ENCODE measurements around the gene AJAP1.

The AJAP1 gene

GRCh38 chr1:4734791-4735190 lies 80.4 kb downstream of the AJAP1 start:
- DNase-seq (ENCODE audit: low read depth) = no peak

GRCh38 chr1:4736254-4736653 lies 81.8 kb downstream of the AJAP1 start:
- DNase-seq (ENCODE audit: low read depth) = no peak

DNA sequence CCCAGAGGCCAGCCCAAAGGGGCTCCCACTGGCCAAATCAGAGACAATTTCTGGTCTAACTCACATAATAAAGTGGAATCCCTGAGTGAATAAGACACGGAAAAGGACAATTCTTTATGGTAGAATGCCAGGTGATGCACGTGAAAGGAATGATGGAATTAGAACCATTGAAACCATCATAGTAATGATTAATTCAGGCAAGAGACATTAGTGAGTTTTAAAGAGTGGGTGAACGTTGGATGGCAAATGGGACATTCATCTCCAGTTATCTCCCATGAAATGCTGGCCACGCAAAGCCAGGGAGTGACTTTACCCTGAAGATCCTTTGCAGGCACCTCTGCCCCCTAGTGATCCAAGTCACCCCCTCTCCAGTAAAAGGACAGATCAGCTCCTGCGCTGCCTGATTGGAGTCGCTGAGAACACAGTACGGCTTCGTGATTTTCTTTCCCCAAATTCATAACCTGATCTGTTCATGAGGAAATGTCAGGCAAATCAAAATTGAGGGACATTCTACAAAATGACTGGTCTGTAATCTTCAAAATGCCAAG lies 87.5 kb downstream of the AJAP1 start:
- no peak for DNase-seq (ENCODE audit: low read depth)

- no peak for DNase-seq (ENCODE audit: low read depth)
These were observed 89.8 kb downstream of the AJAP1 start for GRCh38 chr1:4743978-4744750.

DNA sequence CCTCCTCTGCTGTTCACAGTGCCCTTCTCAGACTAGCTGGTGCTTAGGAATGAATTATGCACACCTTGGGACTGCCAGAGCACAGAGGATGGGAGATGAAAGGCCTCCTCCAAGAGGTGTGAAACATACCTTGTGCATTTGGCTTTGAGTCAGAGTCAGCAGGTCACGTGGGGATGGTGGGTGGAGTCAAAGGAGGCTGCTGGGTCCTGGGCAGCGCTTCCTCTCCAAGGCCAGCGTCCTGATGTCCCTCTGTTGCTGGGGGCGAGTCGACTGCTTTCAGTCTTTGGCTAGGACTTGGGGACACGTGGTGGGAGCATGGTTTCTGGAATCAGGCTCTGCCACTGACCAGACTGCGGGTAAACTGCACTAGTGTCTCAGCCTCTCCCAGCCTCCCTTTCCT lies 91.2 kb downstream of the AJAP1 start:
- DNase-seq (ENCODE audit: low read depth) = no peak

DNA sequence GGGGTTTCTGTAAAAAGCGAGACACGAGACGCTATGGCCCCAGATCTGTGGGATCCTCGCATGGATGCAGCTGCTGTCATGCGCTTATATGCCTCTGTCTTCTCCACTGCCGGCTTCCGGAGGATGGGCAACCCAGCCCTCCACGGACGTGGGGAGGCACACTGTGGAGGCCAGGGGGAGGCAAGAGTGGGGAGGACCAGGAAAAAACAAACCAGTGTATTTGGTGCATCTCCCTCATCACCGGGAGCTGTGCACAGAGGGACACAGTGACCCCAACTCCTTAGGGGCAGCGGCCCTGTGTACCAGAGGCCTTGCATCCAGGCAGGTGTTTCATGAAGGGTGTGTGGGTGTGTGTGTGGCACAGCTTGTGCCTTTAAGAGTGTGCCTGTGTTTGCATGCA lies 95.0 kb downstream of the AJAP1 start:
- DNase-seq (ENCODE audit: low read depth) = no peak

DNA sequence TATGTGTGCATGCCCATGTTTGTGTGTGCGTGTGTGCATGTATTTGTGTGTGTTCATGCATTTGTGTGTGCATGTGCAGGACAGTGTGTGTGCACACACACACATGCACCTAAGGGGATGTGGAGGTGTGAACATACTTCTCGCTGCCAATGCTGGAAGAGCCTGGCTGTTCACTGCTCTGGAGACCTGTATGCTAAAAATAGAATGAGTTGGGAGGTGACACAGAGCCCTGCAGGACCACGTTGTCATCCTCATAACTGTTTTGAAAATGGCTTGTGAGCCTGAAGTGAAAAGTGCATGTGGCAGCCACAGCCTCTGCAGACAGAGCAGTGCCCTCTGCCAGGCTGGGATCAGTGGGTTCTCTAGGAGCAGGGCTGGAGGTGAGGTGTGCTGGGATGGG lies 95.8 kb downstream of the AJAP1 start:
- DNase-seq (ENCODE audit: low read depth) = no peak

GRCh38 chr1:4752059-4752458 lies 97.7 kb downstream of the AJAP1 start:
- DNase-seq (ENCODE audit: low read depth) = no peak

DNA sequence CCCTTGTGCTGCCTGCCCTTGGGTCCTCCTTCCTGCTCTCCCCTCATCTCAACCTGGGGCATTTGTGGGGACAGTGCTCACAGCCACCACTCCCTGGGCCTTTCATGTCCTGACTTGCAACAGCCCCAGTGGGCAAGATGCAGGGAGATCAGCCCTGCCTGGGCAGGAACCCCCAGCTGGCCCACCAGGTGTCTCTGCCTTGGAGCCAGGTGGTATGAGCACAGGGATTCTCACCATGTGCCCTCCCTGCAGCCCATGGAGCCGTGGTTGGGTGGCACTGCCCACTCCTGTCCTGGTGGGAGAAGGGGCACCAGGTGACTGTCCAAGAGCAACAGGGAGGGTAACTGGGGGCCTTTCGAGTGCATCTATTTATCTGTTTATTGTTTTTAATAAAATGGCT lies 100.4 kb downstream of the AJAP1 start:
- DNase-seq (ENCODE audit: low read depth) = no peak

- DNase-seq (ENCODE audit: low read depth) = no peak
These were observed 101.0 kb downstream of the AJAP1 start for GRCh38 chr1:4755301-4755845.

GRCh38 chr1:4755864-4756504 lies 101.6 kb downstream of the AJAP1 start:
- no peak for DNase-seq (ENCODE audit: low read depth)

DNA sequence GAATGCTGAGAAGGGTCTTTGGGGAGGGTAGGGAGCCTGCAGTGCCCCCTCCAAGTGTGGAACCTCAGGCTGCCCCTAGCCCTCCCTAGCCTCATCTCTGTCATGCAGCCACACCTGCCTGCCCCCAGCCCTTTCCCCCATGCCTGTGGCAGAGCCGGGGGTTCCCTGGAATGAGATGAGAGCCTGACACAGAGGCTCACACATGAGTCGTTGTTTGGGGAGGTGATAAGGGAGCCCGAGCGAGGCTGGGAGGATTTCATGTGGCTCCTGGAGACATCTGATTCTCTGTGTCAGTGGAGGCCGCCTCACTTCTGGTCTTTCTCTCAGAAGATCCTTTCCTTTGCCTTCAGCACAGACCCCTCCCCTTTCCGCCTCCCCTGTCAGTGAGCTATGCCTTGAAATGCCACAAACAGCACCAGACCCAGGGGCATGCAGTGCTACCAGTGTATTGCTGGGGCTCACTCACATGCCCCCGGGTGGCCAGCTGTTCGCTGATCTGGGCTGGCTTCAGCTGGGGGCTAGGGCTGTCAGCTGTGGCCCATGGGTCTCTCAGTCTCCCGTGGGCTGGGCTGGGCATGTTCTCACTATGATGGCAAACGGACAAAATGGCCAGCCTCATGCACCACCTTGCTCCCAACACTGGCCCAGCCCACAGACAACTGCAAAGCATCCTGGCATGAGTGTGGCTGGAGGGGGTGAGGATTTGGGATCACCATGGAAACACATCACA lies 102.6 kb downstream of the AJAP1 start:
- no peak for DNase-seq (ENCODE audit: low read depth)

DNA sequence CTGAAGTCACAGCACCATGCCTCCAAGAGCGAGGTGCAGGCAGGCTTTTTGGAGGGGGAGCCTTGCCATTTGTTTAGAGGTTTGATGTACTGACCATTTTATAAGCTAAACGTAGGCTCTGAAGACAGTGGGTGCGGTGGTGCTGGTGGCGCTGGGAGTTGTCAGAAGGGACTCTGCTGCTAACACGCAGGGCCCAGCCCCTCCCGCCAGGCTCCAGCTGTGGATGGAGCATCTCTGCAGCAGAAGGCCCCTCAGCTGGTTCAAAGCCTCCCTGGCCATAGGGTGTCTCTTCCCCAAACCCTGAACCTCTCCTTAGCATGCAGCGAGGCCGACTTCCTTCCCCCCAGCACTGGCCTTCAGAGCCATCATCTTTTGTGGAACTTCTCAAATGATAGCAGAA lies 105.3 kb downstream of the AJAP1 start:
- no peak for DNase-seq (ENCODE audit: low read depth)

DNA sequence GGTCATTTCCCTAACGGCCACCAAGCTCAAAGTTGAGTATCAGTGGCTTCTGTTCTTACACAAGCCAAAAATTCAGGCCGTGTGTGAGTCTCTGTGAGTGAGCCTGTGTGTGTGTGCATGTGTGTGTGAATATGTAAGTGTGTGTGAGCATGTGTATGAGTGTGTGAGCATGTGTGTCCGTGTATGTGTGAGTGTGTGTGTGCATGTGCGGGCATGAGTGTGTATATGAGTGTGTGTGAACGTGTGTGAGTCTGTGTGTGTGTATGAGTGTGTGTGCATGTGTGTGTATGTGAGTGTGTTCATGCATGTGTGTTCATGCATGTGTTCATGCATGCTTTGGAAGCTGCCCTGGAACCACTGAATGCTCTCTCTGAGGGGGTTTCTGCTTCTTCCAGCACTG lies 105.7 kb downstream of the AJAP1 start:
- DNase-seq (ENCODE audit: low read depth) = no peak

GRCh38 chr1:4761324-4761723 lies 106.9 kb downstream of the AJAP1 start:
- DNase-seq (ENCODE audit: low read depth) = no peak

DNA sequence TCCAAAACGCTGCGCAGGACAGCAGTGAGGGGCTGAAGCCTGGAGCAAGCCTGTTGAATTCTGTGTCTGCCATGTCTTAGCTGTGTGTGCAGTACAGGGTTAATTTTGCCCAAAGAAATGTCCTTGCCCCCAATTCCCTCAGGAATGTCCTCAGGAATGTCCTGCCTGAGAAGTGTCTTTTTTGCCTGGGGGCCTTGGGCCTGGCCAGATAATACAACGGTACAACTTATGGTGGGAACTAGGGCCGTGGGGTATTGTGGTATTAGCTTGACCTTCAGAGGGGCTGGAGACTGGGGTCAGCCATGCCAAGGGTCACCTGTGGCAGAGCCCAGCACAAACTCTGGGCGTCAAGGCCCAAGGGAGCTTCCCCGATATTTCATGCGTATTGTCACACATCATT lies 107.7 kb downstream of the AJAP1 start:
- no peak for DNase-seq (ENCODE audit: low read depth)

DNA sequence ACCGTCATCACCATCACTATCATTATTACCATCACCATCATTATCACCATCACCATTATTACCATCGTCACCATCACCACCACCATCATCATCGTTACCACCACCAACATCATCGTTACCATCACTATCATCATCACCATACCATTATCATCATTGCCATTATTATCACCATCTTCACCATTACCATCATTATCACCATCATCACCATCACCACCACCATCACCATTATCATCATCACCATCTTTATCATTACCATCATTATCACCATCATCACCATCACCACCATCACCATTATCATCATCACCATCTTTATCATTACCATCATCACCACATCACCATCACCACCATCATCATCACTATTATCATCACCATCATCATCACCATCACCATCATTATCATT lies 112.9 kb downstream of the AJAP1 start:
- DNase-seq (ENCODE audit: low read depth) = no peak

- DNase-seq (ENCODE audit: low read depth) = no peak
These were observed 114.1 kb downstream of the AJAP1 start for GRCh38 chr1:4768553-4768952.

DNA sequence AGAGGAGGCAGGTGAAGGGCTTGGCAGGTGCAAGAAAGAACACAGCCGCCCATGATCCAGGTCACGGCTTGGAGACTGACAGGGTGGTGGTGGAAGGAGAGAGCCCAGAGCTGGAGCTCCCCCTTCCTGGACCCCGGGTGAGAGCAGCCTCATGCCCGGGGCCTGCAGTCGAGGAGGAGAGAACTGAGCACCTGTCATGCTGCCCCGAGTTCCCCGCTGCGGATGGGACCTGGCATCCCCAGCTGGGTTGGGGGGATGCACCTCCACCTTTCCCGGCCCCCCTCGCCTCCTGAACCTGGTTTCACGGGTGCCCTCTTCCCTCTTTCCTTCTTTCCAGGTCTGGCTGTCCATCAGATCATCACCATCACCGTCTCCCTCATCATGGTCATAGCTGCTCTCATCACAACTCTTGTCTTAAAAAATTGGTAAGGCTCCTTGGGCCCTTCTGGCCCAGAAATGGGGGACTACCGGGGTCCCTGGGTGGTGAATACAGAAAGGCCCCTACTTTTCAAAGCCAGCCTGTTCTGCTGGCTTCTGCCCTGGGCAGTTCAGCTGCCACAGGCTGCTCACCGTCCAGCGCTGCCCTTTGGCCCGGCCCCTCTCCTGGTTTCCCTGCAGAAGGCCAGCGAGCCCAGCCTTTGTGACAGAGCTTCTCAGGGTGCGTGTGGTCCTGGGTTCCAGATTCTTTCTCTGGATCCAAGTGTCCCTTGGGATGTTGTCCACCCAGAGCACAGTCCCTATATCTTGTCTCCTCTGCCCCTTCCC lies 115.3 kb downstream of the AJAP1 start:
- DNase-seq (ENCODE audit: low read depth) = no peak

DNA sequence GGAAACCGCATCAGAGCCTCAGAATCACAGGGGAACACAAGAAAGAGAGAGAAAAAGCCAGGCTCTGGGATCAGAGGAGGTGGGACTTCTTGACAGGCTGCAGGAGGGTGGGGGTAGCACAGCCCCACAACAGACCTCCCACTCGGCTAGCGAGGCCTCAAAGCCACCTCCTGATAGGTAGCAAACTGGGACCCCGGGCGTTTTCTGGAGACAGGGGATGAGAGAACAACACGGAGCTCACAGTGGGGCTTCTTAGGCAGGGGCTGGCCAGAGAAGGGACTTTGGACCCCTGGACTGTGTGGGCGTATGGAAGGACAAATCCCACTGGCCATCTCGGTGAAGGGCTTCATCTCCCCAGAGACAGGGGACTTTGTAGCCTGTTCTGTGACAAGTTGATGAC lies 116.3 kb downstream of the AJAP1 start:
- no peak for DNase-seq (ENCODE audit: low read depth)

DNA sequence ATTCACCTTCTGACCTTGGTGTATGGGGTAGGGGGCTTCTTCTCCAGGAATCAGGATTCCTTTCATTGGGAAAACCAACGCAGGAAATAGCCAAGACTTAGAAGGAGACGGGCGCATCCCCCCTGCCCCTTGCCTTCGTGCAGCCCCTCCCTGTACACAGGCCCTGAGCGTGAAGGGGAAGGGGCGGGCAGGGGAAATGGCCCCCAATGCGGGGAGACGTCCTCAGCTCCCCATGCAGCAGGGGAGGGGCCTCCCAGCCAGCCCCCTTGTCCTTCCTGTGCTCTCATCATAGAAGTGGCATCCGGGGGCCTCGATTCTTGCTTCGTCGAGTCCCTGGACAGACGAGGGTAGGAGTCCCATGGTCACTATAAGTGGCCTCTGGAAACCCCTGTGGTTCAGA lies 116.9 kb downstream of the AJAP1 start:
- DNase-seq (ENCODE audit: low read depth) = no peak

- DNase-seq (ENCODE audit: low read depth) = no peak
These were observed 117.3 kb downstream of the AJAP1 start for GRCh38 chr1:4771721-4772120.
